ENCODE measurements around the gene HCN2. TPM values are rescaled to one million over a fixed set of nuclear protein-coding genes. Genes with fewer than 3 reads are reported as not detected.

HCN2 gene
- total RNA-seq, 2 experiments from 2014 or later: 2.1 TPM

DNA sequence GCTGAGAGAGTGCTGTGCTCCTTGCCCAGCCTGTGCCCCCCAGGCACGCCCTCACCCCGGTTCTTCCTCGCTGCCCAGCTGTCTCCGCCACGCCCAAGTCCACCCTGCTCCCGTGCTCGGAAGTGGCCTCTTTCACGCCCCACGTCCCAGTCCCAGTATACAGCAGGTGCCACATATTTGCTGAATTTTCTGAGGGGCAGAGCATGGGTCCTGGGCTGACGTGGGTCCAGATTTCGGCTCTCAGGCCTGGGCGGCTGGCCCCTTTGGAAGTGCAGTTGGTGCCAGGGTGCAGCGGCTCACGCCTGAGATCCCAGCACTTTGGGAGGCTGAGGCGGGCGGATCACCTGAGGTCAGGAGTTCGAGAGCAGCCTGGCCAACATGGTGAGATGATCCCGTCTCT, 3.4 kb downstream of the HCN2 start:
- Histone ChIP-seq H3K27ac (ENCODE audit: low read depth in 1 of 2, low read length in 2 of 2) (no peak overlapping the region), H3K27me3 (ENCODE audit: control insufficient read depth in 1 of 2, insufficient read depth in 2 of 2, low read length in 2 of 2) (peaks cover 22 to 29% of the 10 kb centered on the region in 2 experiments), H3K9me3 (ENCODE audit: control insufficient read depth in 1 of 2, insufficient read depth in 1 of 2, low read length in 2 of 2) (peaks cover 0 to 26% of the 10 kb centered on the region in 2 experiments), H3K4me3 (ENCODE audit: low read length) (no peak overlapping the region), H3K4me1 (ENCODE audit: insufficient read depth, low read length) (peaks cover 28% of the 10 kb centered on the region), H3K36me3 (ENCODE audit: insufficient read depth, low read length) (no peaks in the 10 kb centered on the region)
- Mint-ChIP-seq H3K9me3 (no peaks in the 10 kb centered on the region), H3K36me3 (ENCODE audit: low read depth) (no peaks in the 10 kb centered on the region), H3K4me3 (peak overlapping the region; percentile 20), H3K27ac (no peak overlapping the region), H3K27me3 (peaks cover 22% of the 10 kb centered on the region), H3K4me1 (ENCODE audit: low read depth) (peaks cover 2% of the 10 kb centered on the region)
- ChIA-PET CTCF (no interaction called here), POLR2A (no interaction called here)
- DNase-seq (no peak), ATAC-seq (ENCODE audit: poor library complexity) (no peak)
- intact Hi-C loops (cut with DNase I, micrococcal nuclease): no loop called here
- TF ChIP-seq, protein P1, sequence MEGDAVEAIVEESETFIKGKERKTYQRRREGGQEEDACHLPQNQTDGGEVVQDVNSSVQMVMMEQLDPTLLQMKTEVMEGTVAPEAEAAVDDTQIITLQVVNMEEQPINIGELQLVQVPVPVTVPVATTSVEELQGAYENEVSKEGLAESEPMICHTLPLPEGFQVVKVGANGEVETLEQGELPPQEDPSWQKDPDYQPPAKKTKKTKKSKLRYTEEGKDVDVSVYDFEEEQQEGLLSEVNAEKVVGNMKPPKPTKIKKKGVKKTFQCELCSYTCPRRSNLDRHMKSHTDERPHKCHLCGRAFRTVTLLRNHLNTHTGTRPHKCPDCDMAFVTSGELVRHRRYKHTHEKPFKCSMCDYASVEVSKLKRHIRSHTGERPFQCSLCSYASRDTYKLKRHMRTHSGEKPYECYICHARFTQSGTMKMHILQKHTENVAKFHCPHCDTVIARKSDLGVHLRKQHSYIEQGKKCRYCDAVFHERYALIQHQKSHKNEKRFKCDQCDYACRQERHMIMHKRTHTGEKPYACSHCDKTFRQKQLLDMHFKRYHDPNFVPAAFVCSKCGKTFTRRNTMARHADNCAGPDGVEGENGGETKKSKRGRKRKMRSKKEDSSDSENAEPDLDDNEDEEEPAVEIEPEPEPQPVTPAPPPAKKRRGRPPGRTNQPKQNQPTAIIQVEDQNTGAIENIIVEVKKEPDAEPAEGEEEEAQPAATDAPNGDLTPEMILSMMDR (IDR thresholded peaks at IDR 0.05): no peak

DNA sequence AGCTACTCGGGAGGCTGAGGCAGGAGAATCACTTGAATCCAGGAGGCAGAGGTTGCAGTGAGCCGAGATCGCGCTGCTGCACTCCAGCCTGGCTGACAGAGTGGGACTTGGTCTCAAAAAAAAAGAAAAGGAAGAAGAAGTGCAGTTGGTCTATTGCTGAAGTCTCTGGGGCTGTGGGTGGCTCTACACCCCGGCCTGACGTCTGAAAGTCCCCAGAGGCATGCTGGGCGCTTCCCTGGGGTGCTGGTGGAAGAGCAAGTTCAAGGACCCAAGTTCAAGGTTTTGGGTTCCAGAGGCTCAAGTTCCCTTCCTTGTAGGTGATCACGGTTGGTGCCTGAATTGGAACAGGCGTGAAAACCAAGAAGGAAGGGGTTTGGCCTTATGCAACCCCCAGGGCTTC, 3.8 kb downstream of the HCN2 start:
- H3K4me1 Mint-ChIP-seq (ENCODE audit: low read depth): no peaks in the 10 kb centered on the region

DNA sequence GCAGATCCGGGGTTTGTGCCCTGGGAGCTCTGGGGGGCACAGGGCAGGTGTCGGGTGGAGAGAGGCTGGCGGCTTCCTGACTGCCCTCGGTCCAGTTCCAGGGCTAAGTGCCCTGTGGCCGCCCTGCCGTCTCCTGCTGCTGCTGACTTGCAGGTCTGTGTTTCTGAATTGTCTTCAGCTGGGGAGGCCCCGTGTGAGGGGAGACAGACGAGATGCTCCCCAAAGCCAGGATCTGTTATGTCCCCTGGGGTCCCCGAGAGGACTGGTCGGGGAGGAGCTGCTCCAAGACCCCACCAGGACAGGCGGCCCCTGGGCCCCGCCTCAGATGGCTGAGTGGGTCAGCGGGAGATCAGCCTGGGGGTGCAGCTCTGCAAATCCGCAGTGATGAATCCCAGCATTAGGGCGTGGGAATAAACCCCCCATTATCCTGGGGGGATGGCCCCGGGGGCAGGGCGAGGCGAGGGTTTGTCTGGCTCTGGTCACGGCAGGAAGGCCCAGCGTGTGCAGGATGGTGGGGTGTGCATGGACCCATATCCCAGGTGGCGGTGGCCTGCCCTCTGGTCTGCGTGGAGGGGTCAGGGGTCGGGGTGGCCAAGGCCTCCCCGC, 4.7 kb downstream of the HCN2 start:
- peaks cover 0 to 15% of the 10 kb centered on the region in 2 experiments for H3K9me3 ChIP-seq (ENCODE audit: control insufficient read depth in 1 of 2, insufficient read depth in 1 of 2, low read length in 2 of 2)
- ChIA-PET POLR2A (no interaction called here), CTCF (interaction anchor here (1.2 kb wide), 1 partner anchor 10 kb away, joined by 3 read pairs; no protein-coding TSS in a partner anchor)
- no peaks in the 10 kb centered on the region for H3K9me3 Mint-ChIP-seq
- no peak overlapping the region for H3K27ac Mint-ChIP-seq
- intact Hi-C loops (cut with DNase I, micrococcal nuclease): no loop called here
- H3K27me3 ChIP-seq (ENCODE audit: control insufficient read depth in 1 of 2, insufficient read depth in 2 of 2, low read length in 2 of 2): peaks cover 10 to 16% of the 10 kb centered on the region in 2 experiments
- no peak overlapping the region for H3K4me3 Mint-ChIP-seq
- peaks cover 10% of the 10 kb centered on the region for H3K27me3 Mint-ChIP-seq
- no peaks in the 10 kb centered on the region for H3K4me1 Mint-ChIP-seq (ENCODE audit: low read depth)
- TF ChIP-seq, protein P1 (IDR thresholded peaks at IDR 0.05): no peak
- no peaks in the 10 kb centered on the region for H3K36me3 ChIP-seq (ENCODE audit: insufficient read depth, low read length)
- H3K27ac ChIP-seq (ENCODE audit: low read depth in 1 of 2, low read length in 2 of 2): no peak overlapping the region
- DNase-seq: no peak
- no peaks in the 10 kb centered on the region for H3K36me3 Mint-ChIP-seq (ENCODE audit: low read depth)
- ATAC-seq (ENCODE audit: poor library complexity): no peak
- H3K4me1 ChIP-seq (ENCODE audit: insufficient read depth, low read length): peaks cover 15% of the 10 kb centered on the region
- no peak overlapping the region for H3K4me3 ChIP-seq (ENCODE audit: low read length)

More for the DNA sequence above, 3.8 kb downstream of the HCN2 start:
- H3K4me3 Mint-ChIP-seq: peak overlapping the region; percentile 20
- TF ChIP-seq, protein P1 (IDR thresholded peaks at IDR 0.05): no peak
- no peak overlapping the region for H3K27ac ChIP-seq (ENCODE audit: low read depth in 1 of 2, low read length in 2 of 2)
- H3K27ac Mint-ChIP-seq: no peak overlapping the region
- no peaks in the 10 kb centered on the region for H3K36me3 Mint-ChIP-seq (ENCODE audit: low read depth)
- peaks cover 18 to 24% of the 10 kb centered on the region in 2 experiments for H3K27me3 ChIP-seq (ENCODE audit: control insufficient read depth in 1 of 2, insufficient read depth in 2 of 2, low read length in 2 of 2)
- peaks cover 0 to 22% of the 10 kb centered on the region in 2 experiments for H3K9me3 ChIP-seq (ENCODE audit: control insufficient read depth in 1 of 2, insufficient read depth in 1 of 2, low read length in 2 of 2)
- DNase-seq (no peak), ATAC-seq (ENCODE audit: poor library complexity) (no peak)
- intact Hi-C loops (cut with DNase I, micrococcal nuclease): no loop called here
- no peaks in the 10 kb centered on the region for H3K9me3 Mint-ChIP-seq
- H3K4me1 ChIP-seq (ENCODE audit: insufficient read depth, low read length): peaks cover 23% of the 10 kb centered on the region
- no peak overlapping the region for H3K4me3 ChIP-seq (ENCODE audit: low read length)
- ChIA-PET CTCF (no interaction called here), POLR2A (no interaction called here)
- no peaks in the 10 kb centered on the region for H3K36me3 ChIP-seq (ENCODE audit: insufficient read depth, low read length)
- H3K27me3 Mint-ChIP-seq: peaks cover 17% of the 10 kb centered on the region

Measured in CD4-positive, alpha-beta T cell (primary cell).